Measurements from ENCODE around the gene NR1I3. TPM values are rescaled to one million over a fixed set of nuclear protein-coding genes. Genes with fewer than 3 reads are reported as not detected.

NR1I3 gene
- total and polyA plus RNA-seq, 2 of the 13 experiments (the other 11 are each of a cell fraction or from before 2014, with no cell fraction given) = 0.62 to 0.95 TPM

DNA sequence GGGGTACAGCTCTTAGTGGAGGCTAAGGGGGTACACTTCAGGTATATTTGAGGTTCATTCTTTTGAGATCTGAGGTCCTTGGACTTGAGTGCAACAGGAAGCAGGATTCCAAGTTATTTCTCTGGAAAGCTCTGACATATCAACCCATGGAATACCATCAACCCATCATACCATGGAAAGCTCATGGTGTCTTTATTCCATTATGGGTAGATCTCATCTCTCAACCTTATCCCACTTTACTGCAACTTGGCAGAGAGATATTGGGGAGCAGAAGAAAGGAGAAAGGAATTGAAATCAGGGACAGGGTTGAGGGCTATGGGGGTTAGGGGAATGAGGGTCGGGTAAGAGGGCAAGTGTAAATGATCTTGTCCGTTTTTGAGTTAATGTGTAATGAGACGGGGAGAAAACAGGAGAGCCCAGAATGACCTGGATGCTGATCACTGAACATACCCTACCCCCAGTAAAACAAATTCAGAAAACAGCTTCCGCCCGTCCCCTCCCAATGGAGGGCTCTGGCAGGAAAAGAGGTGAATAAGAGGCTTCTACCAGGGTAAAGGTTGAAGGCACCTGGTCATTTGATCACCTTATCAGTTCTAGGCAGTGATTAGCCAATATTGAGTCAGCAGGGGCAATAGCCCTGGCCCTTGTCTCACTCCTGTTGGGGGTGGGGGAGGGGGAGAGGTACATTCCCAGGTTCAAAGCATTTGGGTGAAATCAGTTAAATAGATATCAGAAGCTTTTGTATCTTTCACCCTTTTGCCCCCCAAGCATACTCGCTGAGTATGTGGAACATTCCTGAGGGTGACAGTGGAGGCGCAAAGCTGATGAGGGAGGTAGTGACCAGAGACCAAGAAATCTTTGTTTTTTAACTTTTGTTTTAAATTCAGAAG lies 14.0 kb downstream of the NR1I3 start (continued):
- peak; percentile 30; the same call in 1 of the 2 replicates for TF ChIP-seq SMC3 (IDR thresholded peaks at IDR 0.05; ENCODE audit: low read length)
- TF ChIP-seq SMAD3 (CRISPR knock-in tag; IDR thresholded peaks at IDR 0.05) = peak; percentile 33; the same call in 1 of the 2 replicates
- TF ChIP-seq, protein P1, sequence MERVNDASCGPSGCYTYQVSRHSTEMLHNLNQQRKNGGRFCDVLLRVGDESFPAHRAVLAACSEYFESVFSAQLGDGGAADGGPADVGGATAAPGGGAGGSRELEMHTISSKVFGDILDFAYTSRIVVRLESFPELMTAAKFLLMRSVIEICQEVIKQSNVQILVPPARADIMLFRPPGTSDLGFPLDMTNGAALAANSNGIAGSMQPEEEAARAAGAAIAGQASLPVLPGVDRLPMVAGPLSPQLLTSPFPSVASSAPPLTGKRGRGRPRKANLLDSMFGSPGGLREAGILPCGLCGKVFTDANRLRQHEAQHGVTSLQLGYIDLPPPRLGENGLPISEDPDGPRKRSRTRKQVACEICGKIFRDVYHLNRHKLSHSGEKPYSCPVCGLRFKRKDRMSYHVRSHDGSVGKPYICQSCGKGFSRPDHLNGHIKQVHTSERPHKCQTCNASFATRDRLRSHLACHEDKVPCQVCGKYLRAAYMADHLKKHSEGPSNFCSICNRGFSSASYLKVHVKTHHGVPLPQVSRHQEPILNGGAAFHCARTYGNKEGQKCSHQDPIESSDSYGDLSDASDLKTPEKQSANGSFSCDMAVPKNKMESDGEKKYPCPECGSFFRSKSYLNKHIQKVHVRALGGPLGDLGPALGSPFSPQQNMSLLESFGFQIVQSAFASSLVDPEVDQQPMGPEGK (CRISPR knock-in tag; IDR thresholded peaks at IDR 0.05) = peak; percentile 93
- TF ChIP-seq SMYD3 (CRISPR knock-in tag; IDR thresholded peaks at IDR 0.05) = peak; percentile 87
- TF ChIP-seq TCF12 (IDR thresholded peaks at IDR 0.05) = no peak
- TF ChIP-seq TCF12 (CRISPR knock-in tag; IDR thresholded peaks at IDR 0.05) = peak; percentile 93
- TF ChIP-seq ZNF431 (CRISPR knock-in tag; IDR thresholded peaks at IDR 0.05; ENCODE audit: borderline replicate concordance, low read depth) = no peak
- TF ChIP-seq, protein P2, sequence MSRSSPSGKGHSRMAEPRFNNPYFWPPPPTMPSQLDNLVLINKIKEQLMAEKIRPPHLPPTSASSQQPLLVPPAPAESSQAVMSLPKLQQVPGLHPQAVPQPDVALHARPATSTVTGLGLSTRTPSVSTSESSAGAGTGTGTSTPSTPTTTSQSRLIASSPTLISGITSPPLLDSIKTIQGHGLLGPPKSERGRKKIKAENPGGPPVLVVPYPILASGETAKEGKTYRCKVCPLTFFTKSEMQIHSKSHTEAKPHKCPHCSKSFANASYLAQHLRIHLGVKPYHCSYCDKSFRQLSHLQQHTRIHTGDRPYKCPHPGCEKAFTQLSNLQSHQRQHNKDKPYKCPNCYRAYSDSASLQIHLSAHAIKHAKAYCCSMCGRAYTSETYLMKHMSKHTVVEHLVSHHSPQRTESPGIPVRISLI (CRISPR knock-in tag; IDR thresholded peaks at IDR 0.05; ENCODE audit: borderline replicate concordance) = no peak; the same call in 1 of the 2 replicates
- peak; percentile 49; the same call in 1 of the 2 replicates for TF ChIP-seq NCOR1 (IDR thresholded peaks at IDR 0.05; ENCODE audit: borderline replicate concordance, low read length)
- no peak for TF ChIP-seq CHCHD3 (CRISPR knock-in tag; IDR thresholded peaks at IDR 0.05)
- no peak for TF ChIP-seq MAFG (CRISPR knock-in tag; IDR thresholded peaks at IDR 0.05)
- no peak for TF ChIP-seq YY1 (IDR thresholded peaks at IDR 0.05; ENCODE audit: insufficient read depth, insufficient replicate concordance, low read depth, low read length)
- TF ChIP-seq NFE2L2 (IDR thresholded peaks at IDR 0.05; ENCODE audit: low read length) = no peak
- TF ChIP-seq ZNF709 (CRISPR knock-in tag; IDR thresholded peaks at IDR 0.05) = peak; percentile 33; the same call in 1 of the 2 replicates
- TF ChIP-seq, protein P3, sequence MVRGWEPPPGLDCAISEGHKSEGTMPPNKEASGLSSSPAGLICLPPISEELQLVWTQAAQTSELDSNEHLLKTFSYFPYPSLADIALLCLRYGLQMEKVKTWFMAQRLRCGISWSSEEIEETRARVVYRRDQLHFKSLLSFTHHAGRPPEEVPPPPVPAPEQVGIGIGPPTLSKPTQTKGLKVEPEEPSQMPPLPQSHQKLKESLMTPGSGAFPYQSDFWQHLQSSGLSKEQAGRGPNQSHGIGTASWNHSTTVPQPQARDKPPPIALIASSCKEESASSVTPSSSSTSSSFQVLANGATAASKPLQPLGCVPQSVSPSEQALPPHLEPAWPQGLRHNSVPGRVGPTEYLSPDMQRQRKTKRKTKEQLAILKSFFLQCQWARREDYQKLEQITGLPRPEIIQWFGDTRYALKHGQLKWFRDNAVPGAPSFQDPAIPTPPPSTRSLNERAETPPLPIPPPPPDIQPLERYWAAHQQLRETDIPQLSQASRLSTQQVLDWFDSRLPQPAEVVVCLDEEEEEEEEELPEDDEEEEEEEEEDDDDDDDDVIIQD (CRISPR knock-in tag; IDR thresholded peaks at IDR 0.05; ENCODE audit: low read depth) = peak; percentile 14; the same call in 1 of the 2 replicates
- TF ChIP-seq, protein P4, sequence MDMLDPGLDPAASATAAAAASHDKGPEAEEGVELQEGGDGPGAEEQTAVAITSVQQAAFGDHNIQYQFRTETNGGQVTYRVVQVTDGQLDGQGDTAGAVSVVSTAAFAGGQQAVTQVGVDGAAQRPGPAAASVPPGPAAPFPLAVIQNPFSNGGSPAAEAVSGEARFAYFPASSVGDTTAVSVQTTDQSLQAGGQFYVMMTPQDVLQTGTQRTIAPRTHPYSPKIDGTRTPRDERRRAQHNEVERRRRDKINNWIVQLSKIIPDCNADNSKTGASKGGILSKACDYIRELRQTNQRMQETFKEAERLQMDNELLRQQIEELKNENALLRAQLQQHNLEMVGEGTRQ (IDR thresholded peaks at IDR 0.05; ENCODE audit: low read depth, low read length) = no peak
- TF ChIP-seq, protein P4 (CRISPR knock-in tag; IDR thresholded peaks at IDR 0.05; ENCODE audit: borderline replicate concordance) = peak; percentile 78; the same call in 1 of the 2 replicates
- TF ChIP-seq, protein P5, sequence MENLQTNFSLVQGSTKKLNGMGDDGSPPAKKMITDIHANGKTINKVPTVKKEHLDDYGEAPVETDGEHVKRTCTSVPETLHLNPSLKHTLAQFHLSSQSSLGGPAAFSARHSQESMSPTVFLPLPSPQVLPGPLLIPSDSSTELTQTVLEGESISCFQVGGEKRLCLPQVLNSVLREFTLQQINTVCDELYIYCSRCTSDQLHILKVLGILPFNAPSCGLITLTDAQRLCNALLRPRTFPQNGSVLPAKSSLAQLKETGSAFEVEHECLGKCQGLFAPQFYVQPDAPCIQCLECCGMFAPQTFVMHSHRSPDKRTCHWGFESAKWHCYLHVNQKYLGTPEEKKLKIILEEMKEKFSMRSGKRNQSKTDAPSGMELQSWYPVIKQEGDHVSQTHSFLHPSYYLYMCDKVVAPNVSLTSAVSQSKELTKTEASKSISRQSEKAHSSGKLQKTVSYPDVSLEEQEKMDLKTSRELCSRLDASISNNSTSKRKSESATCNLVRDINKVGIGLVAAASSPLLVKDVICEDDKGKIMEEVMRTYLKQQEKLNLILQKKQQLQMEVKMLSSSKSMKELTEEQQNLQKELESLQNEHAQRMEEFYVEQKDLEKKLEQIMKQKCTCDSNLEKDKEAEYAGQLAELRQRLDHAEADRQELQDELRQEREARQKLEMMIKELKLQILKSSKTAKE (CRISPR knock-in tag; IDR thresholded peaks at IDR 0.05; ENCODE audit: borderline replicate concordance) = peak; percentile 87
- peak; percentile 76; the same call in 1 of the 2 replicates for TF ChIP-seq SIN3A (IDR thresholded peaks at IDR 0.05; ENCODE audit: borderline replicate concordance, low read depth, low read length)
